Smooth muscle cell (in vitro differentiated cells): ENCODE measurements around the gene LRP1. TPM values are rescaled to one million over a fixed set of nuclear protein-coding genes. Genes with fewer than 3 reads are reported as not detected.

Source experiments
- DNase-seq: peaks from one replicate; lab custom pipeline; 2025; ENCODE audit not compliant: unreplicated experiment; lab: John Stamatoyannopoulos, UW
- H2AFZ ChIP-seq: fragments of 200-600 bp; sonication (generic); 2 replicates; pipeline ENCODE4 v1.6.0; 2016; ENCODE audit warnings: antibody characterized with exemption, low read depth, mild to moderate bottlenecking
- H3F3A ChIP-seq: fragments of 200-600 bp; sonication (generic); 2 replicates; pipeline ENCODE4 v1.6.0; 2017; ENCODE audit warnings: antibody characterized with exemption, low read depth
- H3K27ac ChIP-seq: fragments of 200-600 bp; sonication (generic); 2 replicates; pipeline ENCODE4 v1.5.1; 2016; ENCODE audit warnings: low read depth, mild to moderate bottlenecking
- H3K27me3 ChIP-seq: fragments of 200-600 bp; sonication (generic); 2 replicates; pipeline ENCODE4 v1.6.1; 2016; ENCODE audit warnings: low read depth, mild to moderate bottlenecking
- H3K36me3 ChIP-seq: fragments of 200-600 bp; sonication (generic); 2 replicates; pipeline ENCODE4 v1.5.1; 2016; ENCODE audit warnings: low read depth
- H3K4me1 ChIP-seq: fragments of 200-600 bp; sonication (generic); 2 replicates; pipeline ENCODE4 v1.5.1; 2016; ENCODE audit warnings: low read depth
- H3K4me2 ChIP-seq: fragments of 200-600 bp; sonication (generic); 2 replicates; pipeline ENCODE4 v1.6.0; 2016; ENCODE audit warnings: mild to moderate bottlenecking
- H3K4me3 ChIP-seq: fragments of 200-600 bp; sonication (generic); 2 replicates; pipeline ENCODE4 v1.5.1; 2016; ENCODE audit warnings: mild to moderate bottlenecking
- H3K79me2 ChIP-seq: fragments of 200-600 bp; sonication (generic); 2 replicates; pipeline ENCODE4 v1.6.0; 2016; ENCODE audit warnings: low read depth, mild to moderate bottlenecking
- H3K9ac ChIP-seq: fragments of 200-600 bp; sonication (generic); 2 replicates; pipeline ENCODE4 v1.6.0; 2016; ENCODE audit warnings: low read depth
- H3K9me3 ChIP-seq: fragments of 200-600 bp; sonication (generic); replicated peaks from 2 replicates; pipeline ENCODE4 v1.5.1; 2016; ENCODE audit warnings: low read depth
- H4K20me1 ChIP-seq: fragments of 200-600 bp; sonication (generic); 2 replicates; pipeline ENCODE4 v1.6.0; 2016; ENCODE audit warnings: low read depth
- WGBS: methylation state at CpG from one replicate; pipeline ENCODE4 v1.1.7; 2016; ENCODE audit warnings: low lambda C conversion rate; 5-methylcytosine and 5-hydroxymethylcytosine counted together
- polyA plus RNA-seq: library from polyadenylated mRNA; unstranded; fragments of >200 nt; fragmentation: Nextera tagmentation; extraction: Ambion mirVana; gene quantifications from 2 replicates; pipeline ENCODE4 v1.2.1, GENCODE V29; 2016
- total RNA-seq: library from RNA; depleted of rRNA; stranded (reverse); fragments of >200 nt; gene quantifications from 2 replicates; pipeline ENCODE4 v1.2.3, GENCODE V29; 2014
- TF ChIP-seq, protein P1 (sequence below): fragments of 200-600 bp; sonication (generic); IDR thresholded peaks from 2 replicates; pipeline ENCODE4 v1.5.1; 2017; ENCODE audit warnings: borderline replicate concordance, mild to moderate bottlenecking, antibody characterized with exemption; ENCODE audit not compliant: insufficient read depth, poor library complexity, severe bottlenecking

The LRP1 gene
- total and polyA plus RNA-seq, 2 experiments from 2014 or later, result 75.3 to 95.4 TPM

DNA sequence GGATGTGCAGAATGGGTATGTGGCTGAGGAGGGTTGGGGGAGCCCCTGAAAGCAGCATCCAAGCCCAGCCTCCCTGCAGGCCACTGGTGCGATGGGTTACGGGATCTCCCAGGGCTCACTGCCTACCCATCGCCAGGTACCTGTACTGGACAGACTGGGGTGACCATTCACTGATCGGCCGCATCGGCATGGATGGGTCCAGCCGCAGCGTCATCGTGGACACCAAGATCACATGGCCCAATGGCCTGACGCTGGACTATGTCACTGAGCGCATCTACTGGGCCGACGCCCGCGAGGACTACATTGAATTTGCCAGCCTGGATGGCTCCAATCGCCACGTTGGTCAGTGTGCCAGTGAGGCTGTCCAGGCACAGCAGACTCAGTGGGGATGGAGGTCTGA lies 70.0 kb downstream of the LRP1 start:
- Histone ChIP-seq H3K27me3 (no peaks in the 10 kb centered on the region), H3K4me2 (no peak overlapping the region), H3K9ac (no peak overlapping the region), H2AFZ (no peak overlapping the region), H3K9me3 (no peaks in the 10 kb centered on the region), H3F3A (no peaks in the 10 kb centered on the region), H3K79me2 (no peaks in the 10 kb centered on the region), H3K4me3 (no peak overlapping the region), H3K27ac (no peak overlapping the region), H3K36me3 (peaks cover 6% of the 10 kb centered on the region), H3K4me1 (no peaks in the 10 kb centered on the region), H4K20me1 (peaks cover 24% of the 10 kb centered on the region)
- TF ChIP-seq, protein P1, sequence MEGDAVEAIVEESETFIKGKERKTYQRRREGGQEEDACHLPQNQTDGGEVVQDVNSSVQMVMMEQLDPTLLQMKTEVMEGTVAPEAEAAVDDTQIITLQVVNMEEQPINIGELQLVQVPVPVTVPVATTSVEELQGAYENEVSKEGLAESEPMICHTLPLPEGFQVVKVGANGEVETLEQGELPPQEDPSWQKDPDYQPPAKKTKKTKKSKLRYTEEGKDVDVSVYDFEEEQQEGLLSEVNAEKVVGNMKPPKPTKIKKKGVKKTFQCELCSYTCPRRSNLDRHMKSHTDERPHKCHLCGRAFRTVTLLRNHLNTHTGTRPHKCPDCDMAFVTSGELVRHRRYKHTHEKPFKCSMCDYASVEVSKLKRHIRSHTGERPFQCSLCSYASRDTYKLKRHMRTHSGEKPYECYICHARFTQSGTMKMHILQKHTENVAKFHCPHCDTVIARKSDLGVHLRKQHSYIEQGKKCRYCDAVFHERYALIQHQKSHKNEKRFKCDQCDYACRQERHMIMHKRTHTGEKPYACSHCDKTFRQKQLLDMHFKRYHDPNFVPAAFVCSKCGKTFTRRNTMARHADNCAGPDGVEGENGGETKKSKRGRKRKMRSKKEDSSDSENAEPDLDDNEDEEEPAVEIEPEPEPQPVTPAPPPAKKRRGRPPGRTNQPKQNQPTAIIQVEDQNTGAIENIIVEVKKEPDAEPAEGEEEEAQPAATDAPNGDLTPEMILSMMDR, result no peak
- WGBS, result 97% methylated on average over 17 of the region's 17 CpGs
- DNase-seq, result no peak

DNA sequence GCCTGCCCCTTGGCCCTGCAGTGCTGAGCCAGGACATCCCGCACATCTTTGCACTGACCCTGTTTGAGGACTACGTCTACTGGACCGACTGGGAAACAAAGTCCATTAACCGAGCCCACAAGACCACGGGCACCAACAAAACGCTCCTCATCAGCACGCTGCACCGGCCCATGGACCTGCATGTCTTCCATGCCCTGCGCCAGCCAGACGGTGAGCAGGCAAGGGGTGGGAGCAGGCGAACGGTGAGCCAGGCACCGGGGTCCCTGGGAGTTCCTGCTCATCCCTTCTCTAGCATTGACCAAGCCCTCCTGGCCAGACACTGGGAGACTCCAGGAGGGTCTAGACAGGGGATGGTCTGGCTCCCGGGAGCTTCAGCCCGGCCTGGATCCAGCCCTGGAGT lies 70.9 kb downstream of the LRP1 start:
- Histone ChIP-seq H3F3A (no peaks in the 10 kb centered on the region), H3K9ac (no peak overlapping the region), H4K20me1 (peaks cover 15% of the 10 kb centered on the region), H3K4me2 (no peak overlapping the region), H3K36me3 (peaks cover 6% of the 10 kb centered on the region), H3K27ac (no peak overlapping the region), H3K27me3 (no peaks in the 10 kb centered on the region), H3K79me2 (no peaks in the 10 kb centered on the region), H3K4me1 (no peaks in the 10 kb centered on the region), H3K9me3 (no peaks in the 10 kb centered on the region), H2AFZ (no peak overlapping the region), H3K4me3 (no peak overlapping the region)
- TF ChIP-seq, protein P1, result no peak
- WGBS, result 91% methylated on average over 15 of the region's 15 CpGs
- no peak for DNase-seq

DNA sequence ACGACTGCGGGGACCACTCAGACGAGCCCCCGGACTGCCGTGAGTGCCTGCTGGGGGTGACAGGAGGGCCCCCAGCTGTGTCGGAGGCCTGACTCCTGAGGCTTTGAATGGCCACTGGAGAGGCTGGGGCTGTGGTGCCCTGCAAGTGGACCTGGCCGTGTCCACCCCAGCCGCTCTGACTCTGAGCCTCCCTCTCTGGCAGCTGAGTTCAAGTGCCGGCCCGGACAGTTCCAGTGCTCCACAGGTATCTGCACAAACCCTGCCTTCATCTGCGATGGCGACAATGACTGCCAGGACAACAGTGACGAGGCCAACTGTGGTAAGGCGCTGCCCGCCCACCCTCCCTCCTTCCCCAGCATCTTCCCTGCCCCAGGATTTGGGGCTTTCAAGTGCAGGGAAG lies 72.2 kb downstream of the LRP1 start:
- H2AFZ ChIP-seq, result no peak overlapping the region
- H3K79me2 ChIP-seq, result no peaks in the 10 kb centered on the region
- H3K4me3 ChIP-seq, result no peak overlapping the region
- H3F3A ChIP-seq, result no peaks in the 10 kb centered on the region
- no peak overlapping the region for H3K9ac ChIP-seq
- no peak overlapping the region for H3K27ac ChIP-seq
- H3K4me2 ChIP-seq, result no peak overlapping the region
- WGBS, result 98% methylated on average over 12 of the region's 15 CpGs
- H3K27me3 ChIP-seq, result no peaks in the 10 kb centered on the region
- no peaks in the 10 kb centered on the region for H3K4me1 ChIP-seq
- TF ChIP-seq, protein P1, result no peak
- peaks cover 14% of the 10 kb centered on the region for H4K20me1 ChIP-seq
- DNase-seq, result no peak
- no peaks in the 10 kb centered on the region for H3K9me3 ChIP-seq
- H3K36me3 ChIP-seq, result peaks cover 2% of the 10 kb centered on the region

DNA sequence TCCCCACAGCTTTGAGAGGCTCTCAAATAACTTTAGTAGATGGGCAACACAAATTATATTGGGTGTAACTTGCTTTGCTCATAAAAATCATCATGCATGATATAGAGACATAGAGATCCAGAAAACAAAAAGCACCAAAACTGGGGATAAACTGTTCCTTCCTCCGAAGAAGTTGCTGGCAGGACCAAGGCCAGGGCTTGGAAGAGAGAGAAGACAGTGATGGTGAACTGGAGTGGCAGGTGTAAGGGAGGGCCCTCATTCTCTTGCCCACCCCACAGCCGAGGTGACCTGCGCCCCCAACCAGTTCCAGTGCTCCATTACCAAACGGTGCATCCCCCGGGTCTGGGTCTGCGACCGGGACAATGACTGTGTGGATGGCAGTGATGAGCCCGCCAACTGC lies 72.9 kb downstream of the LRP1 start:
- TF ChIP-seq, protein P1, result no peak
- H3K27me3 ChIP-seq, result no peaks in the 10 kb centered on the region
- H3K9me3 ChIP-seq, result no peaks in the 10 kb centered on the region
- 95% methylated on average over 8 of the region's 8 CpGs for WGBS
- H4K20me1 ChIP-seq, result peaks cover 14% of the 10 kb centered on the region
- H3F3A ChIP-seq, result no peaks in the 10 kb centered on the region
- H3K27ac ChIP-seq, result no peak overlapping the region
- H3K4me2 ChIP-seq, result no peak overlapping the region
- H3K4me3 ChIP-seq, result no peak overlapping the region
- H3K4me1 ChIP-seq, result no peaks in the 10 kb centered on the region
- H3K79me2 ChIP-seq, result no peaks in the 10 kb centered on the region
- H2AFZ ChIP-seq, result no peak overlapping the region
- no peak for DNase-seq
- H3K9ac ChIP-seq, result no peak overlapping the region
- H3K36me3 ChIP-seq, result no peaks in the 10 kb centered on the region
